Dermis microvascular lymphatic vessel endothelial cell (primary cell): ENCODE measurements around the gene IDH2. TPM values are rescaled to one million over a fixed set of nuclear protein-coding genes. Genes with fewer than 3 reads are reported as not detected.
A peak's percentile ranks its signal among the peaks of the same experiment; 100 is the strongest.
"Not testable (repeated sequence)": the region's sequence is repeated elsewhere in the genome, so short reads cannot be mapped to it uniquely, and the experiment has no call there.

Source experiments
- DNase-seq, 2 donors: peaks; one replicate each; pipeline versions ENCODE4 v3.0.0 to v3.0.0-alpha.2; 2010; ENCODE audit warnings: low read depth in 2 of 2
- total RNA-seq: library from RNA; depleted of rRNA; stranded (reverse); fragments of >200 nt; gene quantifications from 2 replicates; pipeline ENCODE4 v1.2.1, GENCODE V29; 2014

Gene IDH2
- total RNA-seq, 1 donor from 2014 or later: 103 TPM

GRCh38 chr15:90115783-90116182 lies 13.5 kb upstream of the IDH2 start:
- DNase-seq: no peak

DNA sequence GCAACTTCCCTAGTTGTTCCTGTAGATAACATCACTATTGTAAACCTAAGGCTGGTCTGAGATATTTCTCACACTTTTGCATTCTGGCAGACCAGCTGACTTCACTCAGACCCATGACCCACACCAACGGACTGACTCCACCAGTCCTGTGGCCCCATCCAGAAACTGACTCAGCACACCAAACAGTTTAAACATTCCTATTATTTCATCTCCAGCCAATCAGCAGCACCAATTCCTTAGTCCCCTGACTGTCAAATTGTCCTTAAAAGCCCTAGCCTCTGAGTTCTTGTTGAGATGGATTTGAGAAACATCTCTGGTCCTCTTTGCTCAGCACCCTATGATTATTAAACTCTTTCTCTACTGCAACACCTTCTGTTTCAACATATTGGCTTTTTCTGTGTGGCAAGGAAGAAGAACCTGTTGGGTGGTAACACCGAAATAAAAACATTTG lies 12.2 kb upstream of the IDH2 start:
- DNase-seq: no peak

- DNase-seq: no peak
These were observed 10.9 kb upstream of the IDH2 start for GRCh38 chr15:90113166-90113565.

GRCh38 chr15:90109163-90109751 lies 7.0 kb upstream of the IDH2 start:
- DNase-seq: not testable (repeated sequence)

GRCh38 chr15:90108038-90108437 lies 5.8 kb upstream of the IDH2 start:
- not testable (repeated sequence) for DNase-seq

DNA sequence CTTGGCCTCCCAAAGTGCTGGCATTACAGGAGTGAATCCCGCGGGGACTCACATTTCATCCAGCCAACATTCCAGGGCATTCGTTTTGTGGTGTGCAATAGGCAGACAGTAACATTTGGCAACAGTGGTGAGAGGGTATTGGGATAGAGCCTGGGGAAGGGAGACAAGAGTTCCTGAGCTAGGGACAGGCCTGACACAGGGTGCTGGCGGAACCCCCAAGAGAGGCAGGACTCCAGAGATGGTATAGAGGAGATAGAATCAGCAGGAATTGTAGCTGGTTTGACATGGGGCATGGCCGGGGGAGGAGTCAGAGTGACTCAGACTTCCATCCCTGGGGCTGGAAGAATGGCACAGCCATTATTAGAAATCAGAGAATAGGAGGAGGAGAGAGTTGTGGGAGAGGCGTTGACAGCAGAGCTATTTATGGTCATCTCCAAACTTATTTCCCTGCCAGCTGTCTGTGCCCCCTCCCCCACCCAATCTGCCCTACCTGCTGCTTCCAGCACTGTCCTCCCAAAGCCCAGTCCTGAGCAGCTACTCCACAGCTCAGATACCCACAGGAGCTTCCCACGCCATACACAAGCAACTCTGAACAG lies 4.4 kb upstream of the IDH2 start:
- DNase-seq: peak in 1 of 2 donors; percentile 71

DNA sequence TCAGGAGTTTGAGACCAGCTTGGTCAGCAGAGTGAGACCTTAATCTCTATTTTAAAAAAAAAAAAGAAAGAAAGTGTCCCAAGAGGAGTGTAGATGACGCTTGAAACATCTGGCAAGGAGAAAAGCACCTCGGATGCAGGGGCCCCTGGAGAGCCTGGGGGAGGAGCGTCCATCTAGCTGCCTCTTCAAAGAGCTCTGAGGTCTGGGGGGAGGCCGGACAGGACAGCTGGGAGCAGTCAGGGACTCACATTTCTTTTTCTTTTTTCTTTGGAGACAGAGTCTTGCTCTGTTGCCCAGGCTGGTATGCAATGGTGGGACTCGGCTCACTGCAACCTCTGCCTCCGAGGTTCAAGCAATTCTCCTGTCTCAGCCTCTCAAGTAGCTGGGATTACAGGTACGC lies 3.3 kb upstream of the IDH2 start:
- no peak for DNase-seq

- no peak for DNase-seq
These were observed 2.3 kb upstream of the IDH2 start for GRCh38 chr15:90104551-90104950.

DNA sequence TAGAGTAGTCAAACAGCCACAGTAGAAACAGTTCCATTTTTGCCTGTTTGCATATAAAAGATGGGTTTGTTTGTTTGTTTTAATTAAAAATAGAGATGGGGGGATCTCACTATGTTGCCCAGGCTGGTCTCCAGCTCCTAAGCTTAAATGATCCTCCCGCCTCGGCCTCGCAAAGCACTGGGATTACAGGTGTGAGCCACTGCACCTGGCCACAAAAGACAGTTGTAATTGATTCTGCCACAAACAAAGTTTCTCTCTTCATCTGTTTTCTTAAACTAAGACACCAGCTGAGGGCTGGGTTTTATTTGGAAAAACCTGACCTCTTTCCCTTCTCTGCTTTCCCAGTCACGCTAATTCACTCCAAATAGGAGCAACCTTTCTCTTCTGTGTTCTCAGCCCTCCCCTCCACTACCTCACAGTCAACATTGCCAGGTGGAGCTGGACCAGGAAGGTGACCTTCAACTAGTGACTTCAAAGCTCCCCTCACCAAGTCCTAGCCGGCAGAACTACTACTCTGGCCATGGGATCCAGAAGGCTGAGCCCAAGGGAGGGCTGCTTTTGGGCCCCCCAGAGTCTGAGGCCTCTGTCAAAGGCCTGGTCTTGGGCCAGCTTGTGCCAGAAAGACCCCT lies 1.5 kb upstream of the IDH2 start:
- DNase-seq: no peak

GRCh38 chr15:90101130-90101968 lies 919 bp downstream of the IDH2 start:
- peak in 1 of 2 donors; percentile 50 for DNase-seq

GRCh38 chr15:90099868-90100831 lies 2.1 kb downstream of the IDH2 start:
- no peak for DNase-seq

- no peak for DNase-seq
These were observed 3.0 kb downstream of the IDH2 start for GRCh38 chr15:90099072-90099867.

DNA sequence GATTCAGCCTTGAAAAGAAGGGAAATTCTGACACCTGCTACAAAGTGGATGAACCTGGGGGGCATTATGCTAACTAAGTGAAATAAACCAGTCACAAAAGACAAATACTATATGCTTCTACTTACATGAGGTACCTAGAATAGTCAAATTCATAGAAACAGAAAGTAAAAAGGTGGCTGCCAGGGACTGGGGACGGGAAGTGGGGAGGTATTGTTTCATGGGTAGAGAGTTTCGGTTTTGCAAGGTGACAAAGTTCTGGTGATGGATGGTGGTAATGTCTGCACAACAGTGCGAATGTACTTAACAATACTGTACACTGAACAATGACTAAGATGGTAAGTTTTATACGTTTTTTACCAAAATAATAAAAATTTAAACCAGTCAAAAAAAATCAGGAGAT lies 4.8 kb downstream of the IDH2 start:
- DNase-seq: peak in 1 of 2 donors; percentile 30

DNA sequence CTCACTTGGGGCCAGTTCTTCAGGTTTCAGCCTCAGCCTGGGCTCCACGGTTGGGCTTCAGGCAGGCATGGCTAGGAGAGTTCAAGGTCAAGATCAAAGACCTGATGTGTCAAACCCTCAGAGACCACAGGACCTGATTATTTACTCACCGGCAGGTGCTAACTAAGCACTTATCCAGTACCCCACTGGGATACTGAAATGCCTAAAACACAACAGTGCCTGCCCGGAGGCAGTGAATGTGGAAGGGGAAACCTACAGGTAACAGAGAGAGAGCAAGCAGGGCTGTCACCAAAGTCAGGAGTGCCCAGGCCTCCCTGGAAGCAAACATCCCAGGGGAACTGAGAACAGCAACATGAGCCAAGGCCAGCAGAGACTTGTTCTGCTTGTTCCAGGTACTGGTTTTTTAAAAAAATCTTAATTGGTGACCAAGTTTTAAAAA lies 6.7 kb downstream of the IDH2 start:
- DNase-seq: no peak

DNA sequence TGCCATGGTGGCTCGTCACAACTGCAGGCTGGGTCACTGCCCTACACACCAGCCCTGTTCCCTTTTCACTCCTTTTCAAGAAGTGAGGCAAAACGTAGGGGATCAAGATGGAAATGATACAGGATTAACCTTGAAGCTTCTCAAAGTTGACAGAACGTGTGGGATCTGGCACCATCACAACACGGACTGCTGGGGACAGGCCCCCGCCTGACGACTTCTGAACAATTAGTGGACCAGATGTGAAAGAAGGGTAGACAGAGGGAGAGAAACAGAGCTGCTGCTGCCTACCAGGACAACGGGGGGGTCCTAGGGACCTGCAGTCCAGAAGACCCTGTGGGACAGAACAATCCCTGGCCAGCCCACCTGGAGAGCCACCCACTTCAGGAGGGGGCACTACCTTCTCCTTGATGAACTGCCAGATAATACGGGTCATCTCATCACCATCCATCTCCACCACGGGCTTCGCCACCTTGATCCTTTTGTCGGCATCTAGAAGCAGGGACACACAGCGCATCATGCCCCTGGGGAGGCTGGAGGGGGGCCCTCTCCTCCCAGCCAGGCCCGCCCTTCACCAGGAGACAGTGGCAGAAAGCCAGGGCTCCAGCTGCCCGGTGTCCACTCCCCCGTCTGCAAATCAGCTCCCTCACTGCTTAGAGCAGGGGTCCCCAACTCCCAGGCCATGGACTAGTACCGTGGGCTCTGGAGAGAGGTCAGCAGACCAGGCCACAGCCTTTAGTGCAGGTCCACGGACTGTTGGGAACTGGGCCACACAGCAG lies 10.9 kb downstream of the IDH2 start:
- no peak for DNase-seq

DNA sequence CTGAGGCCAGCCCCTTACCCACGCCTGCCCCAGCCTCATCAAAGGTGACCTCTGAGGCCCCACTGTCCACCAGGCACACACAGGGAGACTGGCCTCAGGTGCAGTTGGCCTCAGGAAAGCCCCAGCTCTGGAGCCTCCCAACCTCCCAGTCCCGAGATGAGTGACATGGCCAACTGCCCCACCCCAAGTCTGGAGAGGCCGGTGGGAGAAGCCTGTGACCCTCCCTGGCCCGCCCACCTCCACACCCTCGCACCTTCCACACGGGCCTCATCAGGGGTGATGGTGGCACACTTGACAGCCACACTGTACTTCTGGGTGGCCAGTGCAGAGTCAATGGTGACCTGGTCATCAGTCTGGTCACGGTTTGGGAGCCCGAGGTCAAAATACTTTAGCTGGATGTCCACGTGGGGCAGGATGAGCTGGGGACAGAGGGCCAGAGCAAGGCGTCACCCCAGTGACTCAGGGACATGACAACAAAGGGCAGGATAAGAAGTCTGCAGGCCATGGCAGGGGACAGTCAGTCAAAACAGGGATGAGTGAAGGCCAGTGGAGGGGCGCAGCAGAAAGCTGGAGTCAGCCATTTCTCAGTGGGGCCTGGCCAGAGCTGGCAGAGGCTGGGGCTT lies 11.9 kb downstream of the IDH2 start:
- DNase-seq: no peak

- DNase-seq: peak in 1 of 2 donors; percentile 45
These were observed 14.7 kb downstream of the IDH2 start for GRCh38 chr15:90087454-90088154.

DNA sequence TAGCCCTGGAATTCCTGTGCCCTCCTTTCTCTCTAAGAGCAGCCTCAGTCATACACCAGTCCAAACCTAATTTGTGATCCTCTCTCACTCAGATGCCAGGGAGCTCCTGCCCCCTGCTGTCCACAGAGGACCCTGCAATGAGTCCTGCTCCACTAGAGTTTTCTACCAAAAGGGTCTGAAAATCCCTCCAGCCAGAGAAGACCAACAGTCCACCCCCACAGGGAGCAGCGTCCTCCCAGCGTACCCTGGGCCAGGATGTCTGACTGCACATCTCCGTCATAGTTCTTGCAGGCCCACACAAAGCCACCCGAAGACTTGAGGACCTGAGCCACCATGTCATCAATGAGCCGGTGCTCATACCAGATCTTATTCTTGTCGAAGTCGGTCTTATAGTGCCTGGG lies 15.4 kb downstream of the IDH2 start:
- peak in 1 of 2 donors; percentile 55 for DNase-seq
